Gastroesophageal sphincter (tissue), 3 donors: ENCODE measurements around the gene NOS1.

Experiments
- CTCF ChIP-seq, 4 experiments: fragments of 200-600 bp in 2 of 4; fragments of 450-650 bp in 2 of 4; sonication (generic) in 1 of 4; IDR thresholded peaks; one replicate each; pipeline ENCODE4 v1.5.1; 2017 to 2019; ENCODE audit warnings: antibody characterized with exemption in 4 of 4, mild to moderate bottlenecking in 2 of 4, moderate library complexity in 2 of 4
- EP300 ChIP-seq: sonication (generic); formaldehyde crosslinking; IDR thresholded peaks from one replicate; pipeline ENCODE4 v1.6.1; 2017; ENCODE audit warnings: antibody characterized with exemption, mild to moderate bottlenecking
- POLR2AphosphoS5 ChIP-seq: sonication (generic); formaldehyde crosslinking; IDR thresholded peaks from one replicate; pipeline ENCODE4 v1.6.1; 2017; ENCODE audit warnings: antibody characterized with exemption

DNA sequence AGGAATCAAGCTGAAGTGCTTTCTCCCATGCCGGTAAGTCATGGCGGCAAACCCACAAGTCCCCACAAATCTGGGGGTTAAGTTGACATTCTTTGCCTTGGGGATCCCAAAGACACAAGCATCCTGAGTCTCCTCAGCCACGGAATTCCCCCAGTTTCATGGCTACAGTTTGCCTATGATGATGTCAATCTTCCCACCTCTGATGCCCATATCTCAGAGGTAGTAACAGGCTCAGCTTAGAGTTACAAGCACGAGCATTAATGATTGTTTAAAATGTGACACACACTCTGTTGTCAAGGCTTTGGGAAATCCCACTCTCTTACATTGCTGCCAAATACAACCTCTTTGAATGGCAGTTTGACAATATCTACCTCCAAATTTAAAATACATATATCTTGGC lies 22.3 kb downstream of the NOS1 start:
- no peak for TF ChIP-seq CTCF (IDR thresholded peaks at IDR 0.05)
- no peak for TF ChIP-seq POLR2AphosphoS5
- no peak for TF ChIP-seq EP300
